Upper lobe of left lung (tissue), 6 donors: Measurements from ENCODE around the gene EPHA5. TPM values are rescaled to one million over a fixed set of nuclear protein-coding genes. Genes with fewer than 3 reads are reported as not detected.

Experiments
- ATAC-seq, 2 donors: fragments of 200-7000 bp; cut with Tn5 transposase; one replicate each; pipeline ENCODE4 v1.9.1; 2022; ENCODE audit warnings: mild to moderate bottlenecking in 2 of 2, moderate library complexity in 2 of 2; ENCODE audit not compliant: low FRiP score in 2 of 2
- DNase-seq, 2 donors: peaks; one replicate each; pipeline ENCODE4 v3.0.0-alpha.2; 2019 to 2020
- H3K27ac ChIP-seq, 4 donors: fragments of 200-600 bp; sonication (generic); one replicate each; pipeline ENCODE4 v1.5.1; 2016 to 2019
- H3K27me3 ChIP-seq, 4 donors: fragments of 200-600 bp; sonication (generic); one replicate each; pipeline ENCODE4 v1.5.1; 2017 to 2019
- H3K36me3 ChIP-seq, 4 donors: fragments of 200-600 bp; sonication (generic); one replicate each; pipeline ENCODE4 v1.5.1; 2016 to 2019
- H3K4me1 ChIP-seq, 4 donors: fragments of 200-600 bp; sonication (generic); one replicate each; pipeline ENCODE4 v1.5.1; 2018 to 2019
- H3K4me3 ChIP-seq, 4 donors: fragments of 200-600 bp; sonication (generic); one replicate each; pipeline ENCODE4 v1.5.1; 2017 to 2019; ENCODE audit warnings: mild to moderate bottlenecking in 2 of 4, moderate library complexity in 1 of 4
- H3K9me3 ChIP-seq, 4 donors: fragments of 200-600 bp; sonication (generic); one replicate each; pipeline ENCODE4 v1.5.1; 2018 to 2019
- CTCF ChIP-seq, 6 experiments: fragments of 450-650 bp in 4 of 6; fragments of 200-600 bp in 2 of 6; sonication (generic) in 2 of 6; IDR thresholded peaks; one replicate each; pipeline ENCODE4 v1.5.1; 2016 to 2019; ENCODE audit warnings: antibody characterized with exemption in 6 of 6
- EP300 ChIP-seq, 4 donors: sonication (generic); formaldehyde crosslinking; IDR thresholded peaks; one replicate each; pipeline ENCODE4 v1.5.1; 2017; ENCODE audit warnings: antibody characterized with exemption in 4 of 4, control low read depth in 2 of 4
- POLR2A ChIP-seq, 4 donors: fragments of 450-650 bp; IDR thresholded peaks; one replicate each; pipeline ENCODE4 v1.5.1; 2016 to 2017; ENCODE audit warnings: antibody characterized with exemption in 4 of 4, mild to moderate bottlenecking in 2 of 4
- POLR2AphosphoS5 ChIP-seq, 2 donors: sonication (generic); formaldehyde crosslinking; IDR thresholded peaks; one replicate each; pipeline ENCODE4 v1.5.1; 2017; ENCODE audit warnings: antibody characterized with exemption in 2 of 2
- WGBS, 2 donors: methylation state at CpG; one replicate each; pipeline ENCODE4 v1.1.5; 2017 to 2018; 5-methylcytosine and 5-hydroxymethylcytosine counted together
- total RNA-seq, 6 donors: library from RNA; depleted of rRNA in 4 of 6; stranded (reverse); fragments of >200 nt in 4 of 6; gene quantifications; one replicate each; pipeline versions ENCODE4 v1.1.0 to v1.2.1, GENCODE V29; 2016 to 2021
- donor health status: DM: no; HTN: no; CAD: no; lungs with moderate emphysema.
- donor health status: DM: no; HTN: yes; CAD: no; lungs with severe emphysema.

EPHA5 gene
- total RNA-seq, 6 donors from 2014 or later, result 0.03 to 0.11 TPM; not detected in 4

- DNase-seq, result no peak
- ATAC-seq, result no peak
- H3K4me3 ChIP-seq, result no peak overlapping the region
- TF ChIP-seq POLR2AphosphoS5 (IDR thresholded peaks at IDR 0.05), result no peak
- TF ChIP-seq EP300 (IDR thresholded peaks at IDR 0.05), result no peak
- no peak for TF ChIP-seq POLR2A (IDR thresholded peaks at IDR 0.05)
- TF ChIP-seq CTCF (IDR thresholded peaks at IDR 0.05), result no peak
- no peaks in the 10 kb centered on the region for H3K27me3 ChIP-seq
- H3K27ac ChIP-seq, result no peak overlapping the region
- H3K36me3 ChIP-seq, result no peaks in the 10 kb centered on the region
- H3K4me1 ChIP-seq, result no peaks in the 10 kb centered on the region
- peaks cover 0 to 4% (median 0%) of the 10 kb centered on the region in 4 donors for H3K9me3 ChIP-seq
- WGBS, 2 donors, result 54 to 79% methylated on average over 3 of the region's 3 CpGs
Observed at GRCh38 chr4:65287071-65287470, 383.2 kb downstream of the EPHA5 start.
